Suprapubic skin (tissue), 4 donors: ENCODE measurements around the gene TOP1. TPM values are rescaled to one million over a fixed set of nuclear protein-coding genes. Genes with fewer than 3 reads are reported as not detected.
A peak's percentile ranks its signal among the peaks of the same experiment; 100 is the strongest.

Experiments used
- DNase-seq, 2 donors: peaks; one replicate each; pipeline ENCODE4 v3.0.0-alpha.2; 2019; ENCODE audit warnings: low spot score in 2 of 2
- H3K27ac ChIP-seq: fragments of 200-600 bp; sonication (generic); one replicate; pipeline ENCODE4 v1.5.1; 2019
- H3K27me3 ChIP-seq: fragments of 200-600 bp; sonication (generic); one replicate; pipeline ENCODE4 v1.5.1; 2019
- H3K36me3 ChIP-seq: fragments of 200-600 bp; sonication (generic); one replicate; pipeline ENCODE4 v1.5.1; 2019
- H3K4me1 ChIP-seq: fragments of 200-600 bp; sonication (generic); one replicate; pipeline ENCODE4 v1.5.1; 2019
- H3K4me3 ChIP-seq: fragments of 200-600 bp; sonication (generic); one replicate; pipeline ENCODE4 v1.5.1; 2019; ENCODE audit warnings: mild to moderate bottlenecking
- H3K9me3 ChIP-seq: fragments of 200-600 bp; sonication (generic); one replicate; pipeline ENCODE4 v1.5.1; 2019
- CTCF ChIP-seq, 2 donors: fragments of 200-600 bp in 1 of 2; fragments of 450-650 bp in 1 of 2; sonication (generic) in 1 of 2; IDR thresholded peaks; one replicate each; pipeline ENCODE4 v1.5.1; 2016 to 2019; ENCODE audit warnings: antibody characterized with exemption in 2 of 2, mild to moderate bottlenecking in 1 of 2, moderate library complexity in 1 of 2
- EP300 ChIP-seq: sonication (generic); formaldehyde crosslinking; IDR thresholded peaks from one replicate; pipeline ENCODE4 v1.6.1; 2017; ENCODE audit warnings: antibody characterized with exemption
- POLR2A ChIP-seq, 2 donors: fragments of 450-650 bp; IDR thresholded peaks; one replicate each; pipeline ENCODE4 v1.6.1; 2017; ENCODE audit warnings: antibody characterized with exemption in 2 of 2, mild to moderate bottlenecking in 2 of 2, moderate library complexity in 2 of 2
- POLR2AphosphoS5 ChIP-seq, 3 donors: sonication (generic); formaldehyde crosslinking; IDR thresholded peaks; one replicate each; pipeline ENCODE4 v1.6.1; 2017; ENCODE audit warnings: antibody characterized with exemption in 3 of 3
- WGBS: methylation state at CpG from one replicate; pipeline ENCODE4 v1.1.5; 2018; 5-methylcytosine and 5-hydroxymethylcytosine counted together
- total RNA-seq, 4 donors: library from RNA; depleted of rRNA; stranded (reverse); fragments of >200 nt; gene quantifications; one replicate each; pipeline ENCODE4 v1.1.0, GENCODE V29; 2016

TOP1 gene
- total RNA-seq, 4 donors from 2014 or later, result 25.8 to 32.6 (median 32.0) TPM

GRCh38 chr20:41141153-41141815 lies 112.7 kb downstream of the TOP1 start:
- no peak for DNase-seq
- Histone ChIP-seq H3K36me3 (no peaks in the 10 kb centered on the region), H3K4me1 (peaks cover 81% of the 10 kb centered on the region), H3K4me3 (no peak overlapping the region), H3K27ac (peak overlapping the region; percentile 11), H3K9me3 (no peaks in the 10 kb centered on the region), H3K27me3 (no peaks in the 10 kb centered on the region)
- TF ChIP-seq CTCF (IDR thresholded peaks at IDR 0.05), result no peak
- 63% methylated on average over 8 of the region's 8 CpGs for WGBS

GRCh38 chr20:41142245-41142644 lies 113.6 kb downstream of the TOP1 start:
- H3K4me3 ChIP-seq, result no peak overlapping the region
- no peaks in the 10 kb centered on the region for H3K9me3 ChIP-seq
- DNase-seq, result no peak
- peaks cover 85% of the 10 kb centered on the region for H3K4me1 ChIP-seq
- 90% methylated on average over 3 of the region's 4 CpGs for WGBS
- no peaks in the 10 kb centered on the region for H3K27me3 ChIP-seq
- H3K27ac ChIP-seq, result no peak overlapping the region
- TF ChIP-seq EP300 (no peak), POLR2AphosphoS5 (IDR thresholded peaks at IDR 0.05) (no peak)
- no peaks in the 10 kb centered on the region for H3K36me3 ChIP-seq

- Histone ChIP-seq H3K4me1 (peaks cover 90% of the 10 kb centered on the region), H3K36me3 (no peaks in the 10 kb centered on the region), H3K4me3 (no peak overlapping the region), H3K9me3 (no peaks in the 10 kb centered on the region), H3K27me3 (no peaks in the 10 kb centered on the region), H3K27ac (no peak overlapping the region)
- DNase-seq, result no peak
- TF ChIP-seq EP300 (no peak), POLR2AphosphoS5 (IDR thresholded peaks at IDR 0.05) (no peak), POLR2A (IDR thresholded peaks at IDR 0.05) (no peak), CTCF (IDR thresholded peaks at IDR 0.05) (no peak)
- WGBS, result 62% methylated on average over 5 of the region's 5 CpGs
Observed at GRCh38 chr20:41142919-41143318, 114.3 kb downstream of the TOP1 start.

GRCh38 chr20:41143354-41143753 lies 114.7 kb downstream of the TOP1 start:
- Histone ChIP-seq H3K4me3 (no peak overlapping the region), H3K4me1 (peaks cover 90% of the 10 kb centered on the region), H3K36me3 (no peaks in the 10 kb centered on the region), H3K27me3 (no peaks in the 10 kb centered on the region), H3K9me3 (no peaks in the 10 kb centered on the region), H3K27ac (no peak overlapping the region)
- DNase-seq, result no peak
- TF ChIP-seq CTCF (IDR thresholded peaks at IDR 0.05) (no peak), POLR2AphosphoS5 (IDR thresholded peaks at IDR 0.05) (no peak), POLR2A (IDR thresholded peaks at IDR 0.05) (no peak), EP300 (no peak)
- 79% methylated on average over 2 of the region's 2 CpGs for WGBS

GRCh38 chr20:41145317-41145716 lies 116.7 kb downstream of the TOP1 start:
- Histone ChIP-seq H3K27me3 (no peaks in the 10 kb centered on the region), H3K36me3 (no peaks in the 10 kb centered on the region), H3K27ac (no peak overlapping the region), H3K4me3 (no peak overlapping the region), H3K4me1 (peaks cover 86% of the 10 kb centered on the region), H3K9me3 (no peaks in the 10 kb centered on the region)
- DNase-seq, result no peak
- TF ChIP-seq EP300, result no peak
- no peak for TF ChIP-seq POLR2AphosphoS5 (IDR thresholded peaks at IDR 0.05)
- no peak for TF ChIP-seq CTCF (IDR thresholded peaks at IDR 0.05)
- TF ChIP-seq POLR2A (IDR thresholded peaks at IDR 0.05), result no peak
- WGBS, result 86% methylated on average over 2 of the region's 2 CpGs
